GM23338 (cell line): ENCODE data around the gene RAD23B.

Source experiments
- CTCF ChIP-seq, 2 experiments: fragments of 200-600 bp in 1 of 2; sonication (generic) in 1 of 2; conservative IDR thresholded peaks; 2 replicates each; pipeline versions ENCODE4 v1.5.1 to v1.6.1; 2016 to 2017; ENCODE audit warnings: antibody characterized with exemption in 2 of 2, low read depth in 2 of 2, mild to moderate bottlenecking in 2 of 2, moderate library complexity in 1 of 2
- POLR2AphosphoS5 ChIP-seq: IDR thresholded peaks from 2 replicates; pipeline ENCODE4 v1.6.1; 2016; ENCODE audit warnings: antibody characterized with exemption, low read depth

- no peak for TF ChIP-seq CTCF (conservative IDR thresholded peaks at IDR 0.05; ENCODE audit: low read depth in 2 of 2)
- no peak for TF ChIP-seq POLR2AphosphoS5
Observed at GRCh38 chr9:107358986-107359385, 75.9 kb downstream of the RAD23B start.
